NT2/D1 (cell line): ENCODE results near the gene MAP2.

Source experiments
- SUZ12 ChIP-seq: IDR thresholded peaks from 2 replicates; pipeline ENCODE4 v1.6.1; 2011; ENCODE audit not compliant: insufficient read length, insufficient read depth; ENCODE audit errors: extremely low read depth
- YY1 ChIP-seq: IDR thresholded peaks from 2 replicates; pipeline ENCODE4 v1.6.1; 2011; ENCODE audit not compliant: insufficient read length, insufficient read depth
- ZNF274 ChIP-seq: IDR thresholded peaks from 2 replicates; pipeline ENCODE4 v1.6.1; 2011; ENCODE audit warnings: mild to moderate bottlenecking, low read depth, low read length

DNA sequence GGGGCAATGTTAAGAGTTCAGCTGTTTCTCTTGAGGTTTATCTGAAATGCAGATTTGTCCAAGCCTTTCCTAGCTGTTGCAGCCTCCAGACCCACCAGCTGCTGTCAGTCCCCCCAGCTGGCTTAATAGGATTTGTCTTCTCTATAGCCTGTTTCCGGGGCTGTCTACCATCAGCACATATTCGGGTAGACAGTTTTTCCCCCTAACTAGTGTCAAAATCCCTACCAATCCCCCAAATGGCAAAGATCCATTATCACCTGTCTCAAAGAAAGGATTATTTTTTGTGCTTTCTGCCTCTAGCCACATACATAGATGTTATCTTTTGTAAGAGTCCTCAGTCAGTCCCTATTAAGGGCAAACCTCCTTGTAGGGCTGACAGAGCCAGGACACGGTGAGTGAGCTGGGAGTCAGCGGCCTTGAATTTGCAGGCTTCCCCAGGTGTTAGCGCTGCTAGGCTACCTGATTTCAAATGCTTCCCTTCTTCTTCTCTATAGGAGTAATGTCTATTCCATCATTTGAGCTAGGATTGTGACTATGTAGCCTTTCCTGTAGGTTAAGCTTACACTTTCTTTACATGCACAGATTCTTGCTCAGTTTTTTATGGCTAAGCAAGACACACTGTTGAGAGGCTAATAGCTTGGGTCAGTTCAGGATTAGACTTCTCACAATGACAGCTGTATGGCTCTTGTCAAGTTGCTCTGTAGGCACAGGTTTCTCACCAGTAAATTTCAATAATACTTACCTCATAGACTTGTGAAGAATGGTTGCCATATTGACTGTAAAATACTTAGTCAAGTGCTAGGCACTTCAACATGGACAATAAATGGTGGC is 176.7 kb downstream of the MAP2 start:
- no peak for TF ChIP-seq YY1
- TF ChIP-seq ZNF274: no peak
- no peak for TF ChIP-seq SUZ12
